GM23248 (cell line): ENCODE data around the gene ANGPTL2.

ENCODE experiments used
- EZH2 ChIP-seq: fragments of 200-600 bp; sonication (generic); IDR thresholded peaks from 2 replicates; pipeline ENCODE4 v1.6.1; 2018; ENCODE audit warnings: antibody characterized with exemption, mild to moderate bottlenecking; ENCODE audit not compliant: insufficient read depth, poor library complexity, severe bottlenecking
- EZH2phosphoT487 ChIP-seq: fragments of 200-600 bp; sonication (generic); IDR thresholded peaks from 2 replicates; pipeline ENCODE4 v1.6.1; 2018; ENCODE audit warnings: antibody characterized with exemption, moderate library complexity, mild to moderate bottlenecking, low read depth; ENCODE audit not compliant: insufficient read depth

GRCh38 chr9:127136880-127137639 lies 14.6 kb upstream of the ANGPTL2 start:
- no peak for TF ChIP-seq EZH2phosphoT487
- no peak for TF ChIP-seq EZH2
